Stimulated activated CD8-positive, alpha-beta memory T cell treated with anti-CD3 and anti-CD28 coated beads, Interleukin-7, amount 100 ng/mL, for 1 hour (primary cell): ENCODE data around the gene OR2F1.
"Not testable (repeated sequence)": the region's sequence is repeated elsewhere in the genome, so short reads cannot be mapped to it uniquely, and the experiment has no call there.

Source experiments
- DNase-seq, 2 donors: peaks; one replicate each; pipeline ENCODE4 v3.0.0-alpha.2; 2020; ENCODE audit warnings: low read depth in 2 of 2

Gene OR2F1

DNA sequence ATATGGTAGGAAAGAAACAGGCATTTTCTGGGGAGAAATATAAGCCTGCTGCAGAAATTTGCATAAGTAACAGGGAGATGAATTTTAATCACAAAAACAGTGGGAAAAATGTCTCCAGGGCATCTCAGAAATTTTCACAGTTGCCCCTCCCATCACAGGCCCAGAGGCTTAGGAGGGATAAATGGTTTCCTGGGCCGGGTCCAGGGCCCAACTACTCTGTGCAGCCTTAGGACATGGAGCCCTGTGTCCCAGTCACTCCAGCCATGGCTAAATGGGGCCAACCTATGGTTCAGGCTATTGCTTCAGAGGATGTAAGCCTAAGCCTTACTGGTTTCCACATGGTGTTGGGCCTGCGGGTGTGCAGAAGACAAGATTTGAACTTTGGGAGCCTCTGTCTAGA lies 54.7 kb downstream of the OR2F1 start:
- DNase-seq, result no peak

DNA sequence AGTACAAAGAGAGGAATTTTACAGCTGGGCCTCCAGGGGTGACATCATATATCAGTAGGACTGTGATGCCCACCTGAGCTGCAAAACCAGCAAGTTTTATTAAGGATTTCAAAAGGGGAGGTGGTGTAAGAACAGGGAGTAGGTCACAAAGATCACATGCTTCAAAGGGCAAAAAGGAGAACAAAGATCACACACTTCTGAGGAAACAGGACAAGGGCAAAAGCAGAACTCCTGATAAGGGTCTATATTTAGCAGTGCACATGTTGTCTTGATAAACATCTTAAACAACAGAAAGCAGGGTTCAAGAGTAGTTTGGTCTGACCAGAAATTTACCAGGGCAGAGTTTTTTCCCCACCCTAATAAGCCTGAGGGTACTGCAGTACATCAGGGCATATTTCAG lies 55.4 kb downstream of the OR2F1 start:
- DNase-seq, result not testable (repeated sequence)

DNA sequence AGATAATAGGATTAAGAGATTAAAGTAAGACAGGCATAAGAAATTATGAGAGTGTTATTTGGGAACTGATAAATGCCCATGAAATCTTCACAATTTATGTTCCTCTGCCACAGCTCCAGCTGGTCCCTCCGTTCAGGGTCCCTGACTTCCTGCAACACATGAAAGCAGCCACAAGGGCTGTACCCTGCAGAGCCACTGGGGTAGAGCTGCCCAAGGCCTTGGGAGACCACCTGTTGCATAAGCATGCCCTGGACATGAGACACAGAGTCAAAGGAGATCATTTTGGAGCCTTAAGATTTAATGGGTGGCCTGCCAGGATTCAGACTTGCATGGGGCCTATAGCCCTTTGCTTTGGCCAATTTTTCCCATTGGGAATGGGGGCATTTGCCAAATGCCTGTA lies 56.2 kb downstream of the OR2F1 start:
- not testable (repeated sequence) for DNase-seq

DNA sequence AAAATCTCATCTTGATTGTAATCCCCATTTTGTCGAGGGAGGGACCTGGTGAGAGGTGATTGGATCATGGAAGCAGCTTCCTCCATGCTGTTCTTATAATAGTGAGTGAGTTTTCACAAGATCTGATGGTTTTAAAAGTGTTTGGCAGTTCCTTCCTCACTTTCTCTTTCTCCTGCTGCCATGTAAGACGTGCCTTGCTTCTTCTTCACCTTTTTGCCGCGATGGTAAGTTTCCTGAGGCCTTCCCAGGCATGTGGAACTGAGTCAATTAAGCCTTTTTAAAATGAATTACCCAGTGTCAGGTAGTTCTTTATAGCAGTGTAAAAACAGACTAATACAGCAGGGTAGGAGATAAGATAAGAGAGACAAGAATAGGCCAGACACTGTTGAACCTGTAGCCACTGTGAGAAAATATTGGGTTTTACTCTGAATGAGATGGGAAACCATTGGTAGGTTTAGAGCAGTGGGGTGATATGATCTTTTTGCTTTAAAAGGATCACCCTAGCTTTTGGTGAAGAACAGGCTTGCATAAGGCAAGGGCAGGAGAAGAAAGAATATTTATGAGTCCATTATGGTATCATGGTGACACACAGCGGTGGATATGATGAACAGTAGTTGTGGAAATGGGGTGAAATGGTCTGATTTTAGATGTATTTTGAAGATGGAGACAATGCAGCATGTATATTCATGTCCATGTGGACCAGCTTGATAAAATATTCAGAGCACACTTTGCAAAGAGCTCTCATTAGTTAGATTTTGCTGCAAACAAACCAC lies 57.0 kb downstream of the OR2F1 start:
- DNase-seq, result no peak
